A549 (cell line): ENCODE measurements around the gene KCNQ5.

Experiments used
- POLR2A ChIP-seq: IDR thresholded peaks from 2 replicates; pipeline ENCODE4 v1.6.1; 2012; ENCODE audit warnings: mild to moderate bottlenecking, low read length
- USF2 ChIP-seq: fragments of 450-650 bp; IDR thresholded peaks from 2 replicates; pipeline ENCODE4 v1.6.1; 2014; ENCODE audit warnings: antibody characterized with exemption

DNA sequence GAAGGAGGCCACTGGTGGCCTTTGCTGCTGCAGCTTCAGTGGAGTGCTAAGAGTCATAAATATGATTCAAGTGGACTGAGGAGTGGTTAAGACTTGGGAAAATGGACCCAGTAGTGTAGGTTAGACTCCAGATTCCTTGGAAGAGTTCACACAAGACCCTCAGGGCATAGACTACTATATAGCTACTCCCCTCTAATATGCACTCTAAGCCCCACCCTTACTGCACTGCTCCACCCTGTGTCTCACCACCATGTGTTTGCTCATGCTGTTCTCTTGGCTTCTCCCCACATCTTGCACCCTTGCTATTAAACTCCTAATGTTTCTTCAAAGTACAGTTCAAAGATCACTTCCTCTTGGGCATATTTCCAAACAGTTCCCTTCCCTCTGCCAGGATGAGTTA, 5.7 kb downstream of the KCNQ5 start:
- no peak for TF ChIP-seq POLR2A
- no peak for TF ChIP-seq USF2
